Heart left ventricle (tissue), 16 donors: Measurements from ENCODE around the gene SCN4A. TPM values are rescaled to one million over a fixed set of nuclear protein-coding genes. Genes with fewer than 3 reads are reported as not detected.

ENCODE experiments used
- ATAC-seq, 4 donors: fragments of 200-7000 bp; cut with Tn5 transposase; one replicate each; pipeline ENCODE4 v1.9.1; 2020 to 2022; ENCODE audit warnings: moderate library complexity in 4 of 4, mild to moderate bottlenecking in 3 of 4, moderate number of reproducible peaks in 1 of 4
- DNase-seq, 5 donors: peaks; one replicate each; pipeline ENCODE4 v3.0.0-alpha.2; 2020
- H3K27ac ChIP-seq, 12 donors: fragments of 200-600 bp; sonication (generic) in 4 of 12; one replicate each; pipeline versions ENCODE4 v1.5.0 to v1.8.0; 2016 to 2022; ENCODE audit warnings: mild to moderate bottlenecking in 2 of 12
- H3K27me3 ChIP-seq, 9 donors: fragments of 200-600 bp; sonication (generic) in 2 of 9; one replicate each; pipeline versions ENCODE4 v1.5.1 to v1.8.0; 2016 to 2022; ENCODE audit warnings: mild to moderate bottlenecking in 3 of 9
- H3K36me3 ChIP-seq, 9 donors: fragments of 200-600 bp; sonication (generic) in 2 of 9; one replicate each; pipeline versions ENCODE4 v1.5.0 to v1.8.0; 2018 to 2022; ENCODE audit warnings: mild to moderate bottlenecking in 2 of 9
- H3K4me1 ChIP-seq, 12 donors: fragments of 200-600 bp; sonication (generic) in 4 of 12; one replicate each; pipeline versions ENCODE4 v1.5.0 to v1.8.0; 2016 to 2022; ENCODE audit warnings: mild to moderate bottlenecking in 3 of 12
- H3K4me3 ChIP-seq, 12 donors: fragments of 200-600 bp; sonication (generic) in 4 of 12; one replicate each; pipeline versions ENCODE4 v1.5.0 to v1.8.0; 2017 to 2022; ENCODE audit warnings: mild to moderate bottlenecking in 9 of 12, moderate library complexity in 4 of 12
- H3K9me3 ChIP-seq, 12 donors: fragments of 200-600 bp; sonication (generic) in 4 of 12; one replicate each; pipeline versions ENCODE4 v1.5.0 to v1.8.0; 2016 to 2022; ENCODE audit warnings: mild to moderate bottlenecking in 1 of 12
- CTCF ChIP-seq, 12 donors: fragments of 200-600 bp; sonication (generic) in 4 of 12; IDR thresholded peaks; one replicate each; pipeline versions ENCODE4 v1.5.0 to v1.8.0; 2018 to 2022; ENCODE audit warnings: antibody characterized with exemption in 12 of 12, mild to moderate bottlenecking in 5 of 12
- POLR2A ChIP-seq, 2 donors: fragments of 450-650 bp; IDR thresholded peaks; one replicate each; pipeline ENCODE4 v1.6.1; 2017; ENCODE audit warnings: antibody characterized with exemption in 2 of 2, mild to moderate bottlenecking in 2 of 2, moderate library complexity in 2 of 2
- WGBS, 4 donors: extraction: QIAGEN DNeasy Blood & Tissue Kit in 2 of 4; methylation state at CpG; one replicate each; pipeline versions ENCODE4 v1.1.5 to v1.1.7; 2013 to 2018; 5-methylcytosine and 5-hydroxymethylcytosine counted together
- intact Hi-C, 10 donors: fragments of 100-400 bp; cut with DNase I; formaldehyde crosslinking; loops; one replicate each; pipeline versions ENCODE4 v1.11.1 to v1.14.2; 2022
- polyA plus RNA-seq, 2 donors: library from polyadenylated mRNA; stranded (reverse); fragments of 200-250 nt; gene quantifications; one replicate each; pipeline ENCODE4 v1.2.3, GENCODE V29; 2013
- total RNA-seq, 9 donors: library from RNA; depleted of rRNA in 2 of 9; stranded (reverse); fragments of >200 nt in 2 of 9; fragmentation: NEBNext Ultra II Directional in 3 of 9; extraction: Animal tissue kit (Norgen Biotek cat#: 25700) in 3 of 9; gene quantifications; one replicate each; pipeline versions ENCODE4 v1.1.0 to v1.2.4, GENCODE V29; 2016 to 2023
- donor health status: ischemic (EF 13 %, LVEDD 7.1; RV severe dilation, severe dysfunction).
- donor health status: healthy with polysubstance abuse.
- donor health status: DM: no; HTN: yes; CAD: no.
- donor health status: DM: no; HTN: no; CAD: no.
- donor health status: ischemic (EF 25% LVEDD 6.9; RV normal size, moderate dysfunction).
- donor health status: ischemic (EF 25% LVEDD 5.7; RV mildly dilated, moderate dysfunction).
- donor health status: healthy.
- donor health status: DM: yes; HTN: yes; CAD: no.
- donor health status: ischemic (EF 35%, LVEDD 5.7; RV mildly dilated, moderate dysfunction).
- donor health status: nonischemic (EF 11% LVEDD 7.7; RV severe dilation, severe dysfunction).
- donor health status: DM: yes; HTN: yes; CAD: no.
- donor health status: PGD.
- donor health status: ischemic (EF 29% LVEDD 5.4; RV normal size, mild dysfunction).
- donor health status: nonischemic (EF 23%, LVEDD 6.1; RV moderate dilation, normal function).

Gene SCN4A
- total and polyA plus RNA-seq, 11 donors: 0.33 to 2.1 (median 0.67) TPM

GRCh38 chr17:63928966-63929695 is 43.6 kb downstream of the SCN4A start:
- intact Hi-C loops: loop anchor here in 1 of 10 donors (10.0 kb wide), 1 partner anchor 56 kb away; no protein-coding TSS in a partner anchor
- peak in 1 of 5 donors; percentile 42 for DNase-seq
- peaks cover 0 to 25% (median 14%) of the 10 kb centered on the region in 12 donors for H3K4me1 ChIP-seq
- TF ChIP-seq POLR2A (IDR thresholded peaks at IDR 0.05): no peak
- TF ChIP-seq CTCF (IDR thresholded peaks at IDR 0.05): no peak
- no peak overlapping the region for H3K27ac ChIP-seq
- no peaks in the 10 kb centered on the region for H3K9me3 ChIP-seq
- 86 to 99% (median 92%) methylated on average over 5 to 10 of the region's 10 CpGs for WGBS, 4 donors
- no peaks in the 10 kb centered on the region for H3K36me3 ChIP-seq
- no peaks in the 10 kb centered on the region for H3K27me3 ChIP-seq
- ATAC-seq: no peak
- no peak overlapping the region for H3K4me3 ChIP-seq

- peaks cover 0 to 25% (median 14%) of the 10 kb centered on the region in 12 donors for H3K4me1 ChIP-seq
- H3K27me3 ChIP-seq: no peaks in the 10 kb centered on the region
- 86 to 96% (median 90%) methylated on average over 5 to 10 of the region's 10 CpGs for WGBS, 4 donors
- H3K27ac ChIP-seq: no peak overlapping the region
- intact Hi-C loops: loop anchor here in 1 of 10 donors (10.0 kb wide), 1 partner anchor 57 kb away; no protein-coding TSS in a partner anchor
- no peaks in the 10 kb centered on the region for H3K9me3 ChIP-seq
- DNase-seq (peak in 1 of 5 donors; percentile 35), ATAC-seq (no peak)
- TF ChIP-seq CTCF (IDR thresholded peaks at IDR 0.05) (no peak), POLR2A (IDR thresholded peaks at IDR 0.05) (no peak)
- no peak overlapping the region for H3K4me3 ChIP-seq
- no peaks in the 10 kb centered on the region for H3K36me3 ChIP-seq
Measured at GRCh38 chr17:63928172-63928666, 44.5 kb downstream of the SCN4A start.

GRCh38 chr17:63927464-63928171 is 45.1 kb downstream of the SCN4A start:
- Histone ChIP-seq H3K4me3 (no peak overlapping the region), H3K9me3 (no peaks in the 10 kb centered on the region), H3K4me1 (peaks cover 0 to 24% (median 14%) of the 10 kb centered on the region in 12 donors), H3K27ac (no peak overlapping the region), H3K36me3 (no peaks in the 10 kb centered on the region), H3K27me3 (no peaks in the 10 kb centered on the region)
- 75 to 84% (median 78%) methylated on average over 5 to 8 of the region's 8 CpGs for WGBS, 4 donors
- ATAC-seq: no peak
- peak in 1 of 5 donors; percentile 25 for DNase-seq
- intact Hi-C loops: loop anchor here in 1 of 10 donors (10.0 kb wide), 1 partner anchor 57 kb away; no protein-coding TSS in a partner anchor
- TF ChIP-seq CTCF (IDR thresholded peaks at IDR 0.05) (no peak), POLR2A (IDR thresholded peaks at IDR 0.05) (no peak)

- ATAC-seq: no peak
- H3K4me1 ChIP-seq: peaks cover 0 to 10% (median 5%) of the 10 kb centered on the region in 12 donors
- no peak overlapping the region for H3K27ac ChIP-seq
- TF ChIP-seq POLR2A (IDR thresholded peaks at IDR 0.05) (no peak), CTCF (IDR thresholded peaks at IDR 0.05) (no peak)
- no peak overlapping the region for H3K4me3 ChIP-seq
- H3K9me3 ChIP-seq: no peaks in the 10 kb centered on the region
- H3K36me3 ChIP-seq: no peaks in the 10 kb centered on the region
- intact Hi-C loops: loop anchor here in 1 of 10 donors (10.0 kb wide), 1 partner anchor 59 kb away; no protein-coding TSS in a partner anchor
- no peak for DNase-seq
- 95 to 98% (median 96%) methylated on average over 2 of the region's 2 CpGs for WGBS, 4 donors
- no peaks in the 10 kb centered on the region for H3K27me3 ChIP-seq
Measured at GRCh38 chr17:63926164-63926563, 46.6 kb downstream of the SCN4A start.
